ENCODE data around the gene CASP2.

Gene CASP2

DNA sequence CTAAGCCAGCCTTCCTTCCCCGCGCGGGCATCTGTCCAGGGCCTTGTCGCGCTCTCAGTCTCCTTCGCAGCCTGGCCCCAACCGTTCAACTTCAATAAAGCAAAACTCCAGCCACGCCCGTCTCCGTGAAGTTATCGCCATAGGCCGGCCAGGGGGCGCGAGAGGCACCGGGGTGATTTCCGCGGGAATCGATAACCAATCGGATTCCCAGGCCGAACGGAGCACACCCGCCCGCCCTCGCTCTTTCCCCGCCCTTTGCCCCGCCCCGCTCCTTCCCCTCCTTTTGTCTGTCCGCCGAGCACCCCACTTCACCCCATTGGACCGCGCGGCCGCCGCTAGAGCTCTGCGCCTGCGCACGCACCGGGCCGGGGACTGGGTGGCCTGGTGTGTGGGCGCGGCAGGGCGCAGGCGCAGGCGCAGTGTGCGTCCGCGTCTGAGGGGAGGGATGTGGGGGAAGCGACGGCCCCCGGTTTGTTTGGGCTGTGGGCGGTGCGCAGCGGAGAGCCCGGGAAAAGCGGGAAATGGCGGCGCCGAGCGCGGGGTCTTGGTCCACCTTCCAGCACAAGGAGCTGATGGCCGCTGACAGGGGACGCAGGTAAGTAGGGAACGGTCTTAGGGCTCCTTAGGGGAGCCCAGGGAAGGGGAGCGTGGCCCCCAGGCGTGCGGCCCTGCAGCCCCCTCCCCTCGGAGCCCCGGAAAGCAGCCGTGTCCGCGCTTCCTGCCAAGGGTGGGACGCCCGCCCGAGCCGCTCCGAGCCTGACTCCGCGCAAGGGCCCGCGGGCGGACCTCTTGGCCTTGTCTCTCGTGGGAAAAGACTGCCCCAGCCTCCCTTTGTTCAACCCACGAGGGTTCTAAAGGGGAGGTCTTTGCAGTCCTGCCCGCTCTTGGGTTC, at the start of gene CASP2:
CASP2 (plus strand) TSS at position 417 of the 892 bp plus-strand sequence; CDS start at position 522, 105 bp downstream.
- DNase-seq (ENCODE audit: low read depth) = peak; percentile 99
- H3K4me3 ChIP-seq (ENCODE audit: low read depth, low read length) = peak within 1 kb of the TSS; percentile 78

DNA sequence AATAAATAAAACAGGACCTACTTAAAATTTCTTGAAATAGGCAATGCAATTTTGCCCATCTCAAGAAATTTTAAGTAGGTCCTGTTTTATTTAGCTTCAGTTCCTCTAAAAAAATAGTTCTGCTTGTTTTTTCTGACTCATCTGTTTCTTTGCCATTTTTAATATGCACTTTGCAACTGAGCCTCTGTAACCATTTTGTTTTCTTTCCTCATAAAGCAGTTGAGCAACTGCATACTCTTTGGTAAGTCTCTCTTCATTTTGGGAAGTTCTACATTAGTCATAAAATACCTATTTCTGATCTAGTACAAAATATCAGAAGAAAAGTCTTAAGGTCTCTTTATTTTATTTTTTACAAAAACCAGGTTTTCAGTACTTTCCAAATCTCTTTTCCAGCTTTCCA, 48.3 kb upstream of the CASP2 start:
- TF ChIP-seq, protein P1, sequence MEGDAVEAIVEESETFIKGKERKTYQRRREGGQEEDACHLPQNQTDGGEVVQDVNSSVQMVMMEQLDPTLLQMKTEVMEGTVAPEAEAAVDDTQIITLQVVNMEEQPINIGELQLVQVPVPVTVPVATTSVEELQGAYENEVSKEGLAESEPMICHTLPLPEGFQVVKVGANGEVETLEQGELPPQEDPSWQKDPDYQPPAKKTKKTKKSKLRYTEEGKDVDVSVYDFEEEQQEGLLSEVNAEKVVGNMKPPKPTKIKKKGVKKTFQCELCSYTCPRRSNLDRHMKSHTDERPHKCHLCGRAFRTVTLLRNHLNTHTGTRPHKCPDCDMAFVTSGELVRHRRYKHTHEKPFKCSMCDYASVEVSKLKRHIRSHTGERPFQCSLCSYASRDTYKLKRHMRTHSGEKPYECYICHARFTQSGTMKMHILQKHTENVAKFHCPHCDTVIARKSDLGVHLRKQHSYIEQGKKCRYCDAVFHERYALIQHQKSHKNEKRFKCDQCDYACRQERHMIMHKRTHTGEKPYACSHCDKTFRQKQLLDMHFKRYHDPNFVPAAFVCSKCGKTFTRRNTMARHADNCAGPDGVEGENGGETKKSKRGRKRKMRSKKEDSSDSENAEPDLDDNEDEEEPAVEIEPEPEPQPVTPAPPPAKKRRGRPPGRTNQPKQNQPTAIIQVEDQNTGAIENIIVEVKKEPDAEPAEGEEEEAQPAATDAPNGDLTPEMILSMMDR (IDR thresholded peaks at IDR 0.05; ENCODE audit: insufficient read depth, low read depth, low read length, missing control alignments) = no peak
- DNase-seq (ENCODE audit: low read depth) = no peak
- no peak overlapping the region for H3K4me3 ChIP-seq (ENCODE audit: low read depth, low read length)

More for the DNA sequence above, at the start of gene CASP2:
- TF ChIP-seq, protein P1 (IDR thresholded peaks at IDR 0.05; ENCODE audit: insufficient read depth, low read depth, low read length, missing control alignments) = peak; percentile 13

DNA sequence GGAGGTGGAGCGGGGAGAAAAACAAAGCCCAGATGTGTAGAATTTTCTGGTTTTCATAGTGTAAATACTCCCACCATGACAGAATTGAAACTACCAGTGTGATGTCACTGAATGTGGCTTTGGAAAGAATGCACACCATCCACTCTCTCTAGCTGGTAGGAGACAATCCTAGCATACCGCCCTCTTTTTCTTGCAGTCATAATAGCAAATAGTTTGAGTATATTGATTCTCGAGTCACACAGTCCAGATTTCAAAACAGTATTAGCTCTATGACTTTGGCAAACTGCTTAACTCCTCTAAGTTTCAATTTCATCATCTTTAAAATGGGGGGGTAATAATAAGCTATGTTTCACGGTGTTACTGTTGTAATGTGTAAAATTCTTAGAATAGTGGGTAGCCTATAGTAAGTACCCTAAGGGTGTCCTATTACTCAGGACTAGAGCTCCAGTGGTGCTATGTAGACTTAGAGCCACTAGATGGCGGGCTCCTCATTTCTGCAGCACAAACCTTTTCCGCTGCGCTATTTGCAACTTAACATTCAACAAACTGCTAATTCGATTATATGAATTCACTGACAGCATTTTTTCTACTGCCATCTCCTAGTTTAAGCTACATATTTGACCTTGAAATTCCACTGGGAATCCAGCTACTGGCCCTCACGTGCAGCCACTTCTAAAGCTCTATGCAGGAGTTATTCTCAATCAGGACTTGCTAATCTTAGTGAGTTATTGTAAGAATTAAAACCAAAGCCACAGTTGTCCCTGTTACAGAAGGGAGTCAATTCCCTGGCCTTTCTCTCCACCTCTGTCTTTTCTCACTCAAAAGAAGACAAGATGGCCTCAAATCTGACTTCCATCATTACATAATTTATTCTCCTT, 47.6 kb upstream of the CASP2 start:
- H3K4me3 ChIP-seq (ENCODE audit: low read depth, low read length) = no peak overlapping the region
- DNase-seq (ENCODE audit: low read depth) = peak; percentile 84
- TF ChIP-seq, protein P1 (IDR thresholded peaks at IDR 0.05; ENCODE audit: insufficient read depth, low read depth, low read length, missing control alignments) = peak; percentile 89

DNA sequence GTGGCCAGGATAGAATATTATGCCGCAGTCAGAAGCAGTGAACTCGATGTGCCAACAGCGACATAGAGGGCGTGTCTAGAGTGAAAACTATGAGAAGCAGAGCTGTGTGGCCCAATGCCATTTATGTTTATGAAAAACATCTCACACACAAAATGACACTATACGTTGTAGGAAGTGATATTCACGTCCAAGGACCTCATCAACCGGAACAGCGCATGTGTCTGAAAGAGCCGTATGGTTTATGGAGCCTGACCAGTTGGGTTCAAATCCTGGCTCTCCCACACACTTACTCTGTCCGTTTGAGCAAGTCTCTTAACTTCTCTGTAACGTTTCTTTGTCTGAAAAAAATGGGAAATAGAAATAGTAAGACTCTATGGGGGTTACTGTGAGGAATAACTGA, 45.8 kb upstream of the CASP2 start:
- TF ChIP-seq, protein P1 (IDR thresholded peaks at IDR 0.05; ENCODE audit: insufficient read depth, low read depth, low read length, missing control alignments) = no peak
- no peak for DNase-seq (ENCODE audit: low read depth)
- no peak overlapping the region for H3K4me3 ChIP-seq (ENCODE audit: low read depth, low read length)

DNA sequence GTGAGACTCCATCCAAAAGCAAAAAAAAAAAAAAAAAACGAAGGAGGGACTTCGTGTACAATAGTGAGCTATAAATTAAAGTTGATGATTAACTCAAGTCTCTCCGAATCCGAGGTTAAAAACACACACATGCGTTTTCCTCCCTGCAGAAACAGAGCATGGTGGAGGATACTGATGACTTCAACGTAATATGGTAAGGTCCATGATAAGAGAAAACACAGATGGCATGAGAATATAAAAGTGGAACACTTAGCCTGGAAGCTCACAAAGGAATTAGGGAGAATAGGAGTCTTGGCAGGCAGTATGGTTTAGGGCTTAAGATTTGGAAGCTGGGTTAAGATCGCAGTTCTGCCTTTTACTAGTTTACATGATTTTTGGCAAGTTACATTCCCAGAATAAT, 45.0 kb upstream of the CASP2 start:
- no peak for DNase-seq (ENCODE audit: low read depth)
- TF ChIP-seq, protein P1 (IDR thresholded peaks at IDR 0.05; ENCODE audit: insufficient read depth, low read depth, low read length, missing control alignments) = no peak
- H3K4me3 ChIP-seq (ENCODE audit: low read depth, low read length) = no peak overlapping the region

DNA sequence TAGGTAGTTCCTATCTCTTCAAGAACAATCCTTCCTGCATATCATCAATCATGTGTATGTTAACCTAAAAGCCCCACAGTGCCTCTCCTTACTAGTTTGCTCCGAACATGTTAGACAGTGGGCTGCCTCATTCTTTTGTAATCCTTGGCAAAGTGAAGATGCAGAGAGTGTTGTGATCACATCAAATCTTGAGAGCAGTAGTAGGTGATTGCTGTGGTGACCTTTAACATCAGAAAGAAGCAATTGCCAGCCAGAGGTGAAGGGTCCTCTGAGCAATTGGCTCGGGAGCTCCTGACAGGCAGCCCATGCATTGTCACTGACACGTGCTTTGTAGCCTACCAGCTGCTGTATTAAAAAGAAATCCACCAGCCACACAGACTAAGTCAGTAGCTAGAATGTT, 44.5 kb upstream of the CASP2 start:
- H3K4me3 ChIP-seq (ENCODE audit: low read depth, low read length) = no peak overlapping the region
- TF ChIP-seq, protein P1 (IDR thresholded peaks at IDR 0.05; ENCODE audit: insufficient read depth, low read depth, low read length, missing control alignments) = no peak
- DNase-seq (ENCODE audit: low read depth) = no peak

All from GM12865 (cell line).